HL-60/S4 treated with phorbol 12-myristate 13-acetate at 8.2 ng/mL for 4 days and 3 days (cell line): ENCODE data around the gene PPM1H.

Experiments
- in situ Hi-C: fragments of 300-500 bp; cut with MboI; formaldehyde crosslinking; loops from 2 replicates; pipeline ENCODE4 v1.15.0; 2022; ENCODE audit warnings: low sequenced_read_pairs

PPM1H gene

DNA sequence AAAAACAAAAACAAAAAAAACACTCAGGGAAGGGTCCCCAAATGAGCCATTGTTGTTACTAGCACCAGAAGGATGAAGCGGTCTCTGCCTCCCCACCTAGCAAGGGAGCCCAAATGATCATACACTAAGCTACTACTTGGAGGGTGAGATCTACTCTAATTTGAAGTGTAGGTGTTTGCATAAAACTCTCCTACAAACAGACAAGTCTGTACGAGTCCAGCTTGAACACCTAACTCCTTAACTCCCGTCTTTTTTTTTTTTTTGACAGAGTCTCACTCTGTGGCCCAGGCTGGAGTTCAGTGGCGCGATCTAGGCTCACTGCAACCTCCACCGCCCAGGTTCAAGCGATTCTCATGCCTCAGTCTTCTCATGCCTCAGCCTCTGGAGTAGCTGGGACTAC, 132.6 kb downstream of the PPM1H start:
- in situ Hi-C loops = no loop called here

DNA sequence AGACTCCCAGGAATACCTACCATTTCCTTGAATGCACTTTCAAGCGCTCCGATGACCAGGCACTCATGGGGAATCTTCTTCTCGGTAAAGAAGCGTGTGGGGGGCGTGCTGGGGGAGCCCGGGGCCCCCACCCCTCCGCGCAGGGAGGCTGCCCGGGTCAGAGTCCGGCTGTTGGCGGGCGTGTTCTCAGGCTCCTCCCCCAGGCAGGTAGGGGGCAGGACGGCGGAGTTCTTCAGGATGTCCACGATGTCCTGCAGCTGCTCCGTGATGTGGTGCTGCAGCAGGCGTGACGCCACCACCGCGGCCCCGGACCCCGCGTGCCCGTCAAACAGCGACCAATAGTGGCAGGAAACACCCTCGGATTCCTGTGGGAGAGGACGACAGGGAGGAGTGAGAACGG, 133.2 kb downstream of the PPM1H start:
- in situ Hi-C loops = no loop called here

DNA sequence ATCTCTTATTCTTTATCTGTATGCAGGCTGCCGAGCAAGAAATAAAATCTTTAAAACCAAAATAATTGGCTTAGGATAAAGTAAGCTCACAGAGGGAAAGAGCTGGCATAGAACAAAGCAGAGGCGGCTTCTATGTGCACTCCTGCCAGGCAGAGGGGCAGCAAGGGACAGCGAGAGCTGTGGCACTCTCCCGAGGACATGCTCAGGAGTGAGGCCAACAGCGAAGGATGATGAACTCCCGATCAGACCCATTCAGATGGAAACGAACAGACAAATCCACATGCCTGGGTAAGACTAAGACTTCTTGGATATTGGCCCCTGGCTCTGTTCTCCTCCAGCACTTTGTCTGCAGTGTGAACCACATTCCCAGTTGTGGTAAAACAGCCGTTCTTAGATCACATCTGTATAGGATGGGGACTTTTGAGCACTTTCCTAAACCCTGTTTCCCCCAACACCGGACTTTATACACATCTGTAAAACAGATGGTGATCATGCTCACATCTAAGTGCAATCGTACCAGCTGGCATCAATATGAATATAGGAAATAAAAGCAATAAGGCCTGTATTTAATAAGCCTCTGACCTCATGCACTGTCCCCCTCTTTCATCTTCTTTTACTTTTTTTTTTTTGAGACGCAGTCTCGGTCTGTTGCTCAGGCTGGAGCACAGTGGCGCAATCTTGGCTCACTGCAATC, 134.1 kb downstream of the PPM1H start:
- in situ Hi-C loops = no loop called here

DNA sequence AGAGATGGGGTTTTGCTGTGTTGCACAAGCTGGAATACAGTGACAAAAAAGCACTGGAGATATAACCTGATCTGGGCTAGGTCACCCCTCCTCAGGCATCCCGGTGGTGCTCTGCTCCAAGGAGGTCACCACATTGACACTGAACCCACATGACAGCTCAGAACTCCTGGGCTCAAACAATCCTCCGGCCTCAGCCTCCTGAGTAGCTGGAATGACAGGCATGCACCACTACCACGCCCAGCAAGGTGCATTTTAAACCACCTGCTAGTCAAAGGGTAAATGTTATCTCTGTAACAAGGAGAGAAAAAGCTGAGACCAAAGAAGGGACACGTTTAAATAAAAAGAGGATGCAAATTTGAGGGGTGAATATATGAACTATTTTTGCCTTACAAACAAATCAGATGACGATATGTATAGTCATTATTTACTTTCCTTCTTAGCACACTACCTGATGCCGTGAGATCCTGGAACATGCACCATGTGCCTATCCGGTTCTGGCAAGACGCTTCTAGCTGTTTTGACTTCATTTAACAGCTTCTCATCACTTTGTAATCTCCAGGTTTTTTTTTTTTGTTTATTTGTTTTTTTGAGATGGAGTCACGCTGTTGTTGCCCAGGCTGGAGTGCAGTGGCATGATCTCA, 135.1 kb downstream of the PPM1H start:
- in situ Hi-C loops = loop anchor here (10.0 to 25.0 kb wide), 2 partner anchors 215 to 363 kb away; no protein-coding TSS in a partner anchor

DNA sequence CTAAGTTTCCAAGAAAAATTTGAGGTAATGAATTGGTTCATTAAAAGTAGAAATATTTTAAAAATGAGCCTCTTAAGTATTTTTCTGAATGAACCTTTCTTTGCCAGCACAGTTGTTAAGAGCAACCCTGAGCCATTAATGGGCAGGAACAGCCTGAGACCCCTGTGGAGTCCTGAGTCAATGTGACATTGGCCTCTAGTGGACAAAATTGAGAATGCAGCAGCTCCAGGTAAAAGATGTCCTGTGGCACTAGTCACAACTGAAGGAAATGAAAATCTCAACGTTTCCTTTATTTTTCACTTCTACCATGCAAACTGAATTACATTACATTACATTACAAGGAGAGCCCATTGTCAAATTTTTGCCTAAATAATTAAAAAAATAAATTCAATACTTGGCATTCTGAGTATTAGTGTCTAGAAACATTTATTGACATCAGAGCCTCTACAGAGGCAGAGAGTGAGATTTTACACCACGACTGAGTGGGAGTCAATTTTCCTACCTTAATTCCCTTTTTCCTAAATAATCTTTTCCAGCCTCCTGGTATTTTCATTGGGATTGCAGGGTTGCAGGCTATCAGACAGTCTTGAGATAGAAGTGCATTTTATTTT, 135.7 kb downstream of the PPM1H start:
- in situ Hi-C loops = loop anchor here (10.0 to 25.0 kb wide), 2 partner anchors 214 to 362 kb away; no protein-coding TSS in a partner anchor

DNA sequence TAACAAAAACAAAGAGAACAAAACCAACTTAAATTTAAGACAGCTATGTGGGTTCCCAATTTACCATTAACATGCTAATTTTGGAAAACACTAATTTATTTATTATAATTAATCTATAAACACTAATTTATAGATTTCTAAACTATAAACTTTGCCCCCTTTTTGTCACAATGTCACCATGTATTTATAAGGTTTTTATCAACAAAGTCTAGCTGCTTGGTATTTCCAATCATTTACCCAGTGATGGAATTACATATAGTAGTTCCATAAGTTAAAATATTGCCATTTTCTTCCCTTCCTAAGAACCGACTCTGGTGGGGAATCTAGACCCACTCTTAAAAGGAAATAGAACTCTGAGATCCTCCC, 140.7 kb downstream of the PPM1H start:
- in situ Hi-C loops = loop anchor here (10.0 to 25.0 kb wide), 2 partner anchors 209 to 357 kb away; no protein-coding TSS in a partner anchor

DNA sequence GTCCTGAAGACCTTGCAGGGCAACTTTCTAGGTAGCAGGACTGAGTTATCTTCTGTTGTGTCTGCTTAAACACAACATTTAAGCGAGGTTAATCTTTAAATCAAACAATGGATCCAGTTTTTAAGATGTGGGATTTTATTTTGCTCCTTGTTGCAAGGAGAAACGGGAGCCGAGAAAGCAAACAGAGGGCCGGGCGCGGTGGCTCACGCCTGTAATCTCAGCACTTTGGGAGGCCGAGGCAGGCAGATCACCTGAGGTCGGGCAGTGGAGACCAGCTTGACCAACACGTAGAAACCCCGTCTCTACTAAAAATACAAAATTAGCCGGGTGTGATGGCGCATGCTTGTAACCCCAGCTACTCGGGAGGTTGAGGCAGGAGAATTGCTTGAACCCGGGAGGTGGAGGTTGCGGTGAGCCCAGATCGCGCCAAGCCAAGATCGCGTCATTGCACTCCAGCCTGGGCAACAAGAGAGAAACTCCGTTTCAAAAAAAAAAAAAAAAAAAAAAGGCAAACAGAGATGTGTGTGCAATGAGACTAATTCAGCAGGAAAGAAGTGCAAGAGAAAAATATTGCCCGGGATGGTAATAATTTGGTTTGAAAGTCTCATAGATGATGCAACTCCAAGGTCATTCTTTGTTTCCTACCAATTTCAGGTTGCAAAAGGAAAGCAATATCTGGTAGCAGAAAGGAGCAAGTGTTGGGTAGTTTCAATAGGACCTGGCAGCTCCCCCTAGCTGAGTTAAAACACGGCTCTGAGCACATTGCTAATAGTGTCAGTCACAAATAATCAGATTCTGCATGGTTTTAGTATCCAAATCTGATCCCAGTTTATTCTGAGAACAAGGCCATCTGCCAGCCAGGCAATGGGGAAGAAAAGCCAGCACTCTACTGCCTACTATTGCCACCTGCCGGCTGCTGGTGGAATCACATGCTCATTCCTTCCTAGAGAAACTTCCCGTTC, 141.4 kb downstream of the PPM1H start:
- in situ Hi-C loops = loop anchor here (10.0 to 25.0 kb wide), 2 partner anchors 209 to 356 kb away; no protein-coding TSS in a partner anchor

DNA sequence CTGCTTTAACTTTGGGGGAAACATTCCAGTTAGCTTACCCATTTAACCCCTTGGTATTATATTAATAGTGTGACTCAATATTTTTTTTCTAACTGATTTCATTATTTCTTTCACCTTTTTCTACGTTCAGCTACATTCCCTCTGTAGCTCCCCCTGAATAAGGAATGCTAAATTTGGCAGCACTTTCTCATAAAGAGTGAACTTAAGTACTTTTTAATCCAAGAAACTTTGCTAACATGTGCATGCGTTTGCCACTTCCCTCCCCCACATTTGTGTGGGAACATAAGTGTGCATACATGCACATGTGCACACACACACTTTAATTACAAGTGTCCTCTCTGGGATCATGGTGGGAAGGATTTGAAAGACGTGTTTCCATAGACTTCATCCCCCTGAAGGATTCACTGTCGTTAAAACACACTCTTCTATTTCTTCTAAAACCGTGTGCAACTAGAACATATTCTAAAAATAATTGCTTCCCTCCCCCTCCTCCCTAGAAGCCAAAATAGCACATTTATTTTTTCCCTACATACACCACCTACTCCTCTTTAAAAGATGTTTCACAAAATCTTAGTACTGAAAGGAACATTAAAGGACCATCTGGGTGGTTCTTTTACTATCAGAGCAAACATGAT, 142.6 kb downstream of the PPM1H start:
- in situ Hi-C loops = loop anchor here (10.0 to 25.0 kb wide), 2 partner anchors 208 to 355 kb away; no protein-coding TSS in a partner anchor

DNA sequence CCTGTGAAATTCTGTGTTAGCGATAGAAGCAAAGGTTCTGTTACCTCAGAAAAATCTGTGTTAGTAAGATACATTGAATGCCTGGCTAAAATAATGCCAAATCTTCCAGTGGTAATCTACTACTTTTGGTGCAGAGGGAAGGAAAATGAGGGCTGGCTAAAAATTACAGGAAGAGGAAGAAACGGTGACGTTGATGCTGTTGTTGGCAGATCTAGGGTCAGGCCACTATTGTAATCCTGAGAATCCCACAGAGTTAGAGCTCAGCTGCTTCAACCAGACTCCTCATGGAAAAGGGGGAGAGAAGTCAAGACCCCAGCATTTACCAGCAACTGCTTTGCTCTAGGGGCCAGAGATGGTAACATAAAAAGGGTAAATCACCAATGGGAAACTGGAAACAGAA, 145.1 kb downstream of the PPM1H start:
- in situ Hi-C loops = loop anchor here (10.0 to 25.0 kb wide), 2 partner anchors 205 to 353 kb away; no protein-coding TSS in a partner anchor

DNA sequence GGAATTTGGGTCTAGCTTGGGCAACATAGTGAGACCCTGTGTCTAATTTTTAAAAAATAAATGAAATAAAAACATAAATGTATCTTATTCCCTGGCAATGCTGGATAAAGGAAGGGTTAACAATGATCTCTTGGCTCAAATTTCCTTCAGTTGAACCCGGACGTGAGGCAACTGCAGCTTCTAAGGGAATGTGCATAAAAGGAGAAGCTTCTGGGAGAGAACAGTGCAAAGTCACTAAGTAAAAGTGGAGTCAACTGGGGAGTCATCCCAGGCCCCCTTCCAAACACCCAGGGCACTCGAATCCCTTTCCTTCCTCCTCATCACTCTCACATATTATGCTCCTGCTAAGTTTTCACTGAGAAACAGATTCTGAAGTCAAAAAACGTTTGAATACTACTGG, 147.3 kb downstream of the PPM1H start:
- in situ Hi-C loops = loop anchor here (25.0 kb wide), 1 partner anchor 350 kb away; no protein-coding TSS in a partner anchor

DNA sequence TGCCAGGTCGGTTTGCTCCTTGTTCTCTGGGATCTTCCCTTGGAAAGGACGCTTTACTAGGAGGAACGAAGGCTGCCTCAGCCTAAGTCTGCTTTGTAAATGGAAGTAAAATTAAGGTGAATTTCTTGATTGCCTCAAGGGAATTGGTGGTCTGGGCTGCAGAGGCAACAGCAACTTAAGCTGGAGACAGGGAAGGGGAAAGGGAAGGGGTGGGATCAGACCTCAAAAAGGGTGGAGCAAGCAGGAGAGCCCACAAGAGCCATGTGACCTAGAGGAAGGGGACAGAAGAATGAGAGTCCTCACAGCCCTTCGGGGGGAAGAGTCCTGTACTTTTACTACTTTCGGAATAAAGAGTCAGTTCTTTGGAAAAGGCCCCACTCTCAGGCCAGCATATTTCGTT, 147.9 kb downstream of the PPM1H start:
- in situ Hi-C loops = loop anchor here (25.0 kb wide), 1 partner anchor 350 kb away; no protein-coding TSS in a partner anchor

DNA sequence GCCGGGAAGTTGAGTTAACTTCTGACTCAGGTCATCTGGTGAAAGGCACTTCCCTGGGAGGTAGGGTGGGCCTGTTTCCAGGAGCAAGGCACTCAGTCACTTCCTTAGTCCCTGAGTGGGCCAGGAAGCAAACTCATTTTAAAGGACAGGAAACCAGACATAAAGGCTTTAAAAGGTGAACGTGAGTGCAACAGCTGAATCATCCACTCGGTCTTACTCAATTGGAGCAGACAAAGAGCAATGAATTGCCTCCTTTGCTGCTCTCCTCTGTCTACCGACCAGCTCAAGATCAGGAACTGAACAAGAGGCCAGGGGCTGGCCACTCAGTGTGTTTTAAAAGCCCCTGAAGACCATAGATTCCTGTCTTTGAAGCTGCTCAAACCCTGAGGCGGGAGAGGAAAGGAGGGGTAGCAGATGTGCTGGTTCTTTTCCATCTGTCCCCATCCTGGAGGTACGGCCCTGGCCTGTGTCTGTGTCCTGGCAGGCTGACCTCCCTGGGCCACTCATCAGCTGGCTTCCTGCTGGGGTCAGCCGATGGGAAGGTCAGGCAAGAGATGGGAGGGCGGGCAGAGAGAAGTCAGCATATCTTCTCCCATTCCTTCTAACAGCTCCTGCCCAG, 148.9 kb downstream of the PPM1H start:
- in situ Hi-C loops = loop anchor here (25.0 kb wide), 1 partner anchor 349 kb away; no protein-coding TSS in a partner anchor

DNA sequence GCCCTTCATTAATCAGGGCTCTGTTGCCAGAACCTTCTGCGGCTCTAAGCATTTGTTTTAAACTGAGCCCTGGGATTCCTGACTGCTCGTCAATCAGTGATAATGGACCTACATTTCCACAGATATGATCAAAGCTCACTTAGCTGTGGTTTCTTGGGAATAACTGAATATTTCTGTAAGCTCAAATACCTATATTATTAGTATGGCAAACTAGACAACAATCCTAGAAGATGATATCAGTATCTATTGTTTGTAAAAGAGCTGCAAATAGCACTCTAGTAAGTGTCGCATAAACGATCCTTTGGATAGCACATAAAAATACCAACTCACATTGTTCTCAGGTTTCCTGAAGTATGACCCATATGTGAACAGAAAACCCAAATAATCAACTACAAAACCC, 150.4 kb downstream of the PPM1H start:
- in situ Hi-C loops = loop anchor here (25.0 kb wide), 1 partner anchor 347 kb away; no protein-coding TSS in a partner anchor

DNA sequence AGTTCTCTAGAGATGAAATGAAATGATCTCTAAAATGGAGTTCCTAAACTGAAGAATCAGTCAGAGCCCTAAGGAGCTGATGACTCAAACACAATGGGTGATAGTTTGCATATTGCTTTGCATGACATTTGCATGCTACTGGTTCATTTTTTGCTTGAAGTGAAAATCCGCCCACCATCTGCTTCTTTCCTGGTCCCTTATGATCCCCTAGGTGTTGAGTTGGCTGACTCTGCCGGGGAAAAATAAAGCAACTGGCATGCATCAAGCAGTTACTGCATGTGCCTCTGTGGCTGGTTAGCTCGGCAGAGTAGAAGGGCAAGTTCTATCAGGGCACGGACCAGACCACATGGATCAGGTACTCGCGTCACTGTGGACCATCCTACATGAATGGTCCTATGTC, 151.1 kb downstream of the PPM1H start:
- in situ Hi-C loops = loop anchor here (25.0 kb wide), 1 partner anchor 347 kb away; no protein-coding TSS in a partner anchor

DNA sequence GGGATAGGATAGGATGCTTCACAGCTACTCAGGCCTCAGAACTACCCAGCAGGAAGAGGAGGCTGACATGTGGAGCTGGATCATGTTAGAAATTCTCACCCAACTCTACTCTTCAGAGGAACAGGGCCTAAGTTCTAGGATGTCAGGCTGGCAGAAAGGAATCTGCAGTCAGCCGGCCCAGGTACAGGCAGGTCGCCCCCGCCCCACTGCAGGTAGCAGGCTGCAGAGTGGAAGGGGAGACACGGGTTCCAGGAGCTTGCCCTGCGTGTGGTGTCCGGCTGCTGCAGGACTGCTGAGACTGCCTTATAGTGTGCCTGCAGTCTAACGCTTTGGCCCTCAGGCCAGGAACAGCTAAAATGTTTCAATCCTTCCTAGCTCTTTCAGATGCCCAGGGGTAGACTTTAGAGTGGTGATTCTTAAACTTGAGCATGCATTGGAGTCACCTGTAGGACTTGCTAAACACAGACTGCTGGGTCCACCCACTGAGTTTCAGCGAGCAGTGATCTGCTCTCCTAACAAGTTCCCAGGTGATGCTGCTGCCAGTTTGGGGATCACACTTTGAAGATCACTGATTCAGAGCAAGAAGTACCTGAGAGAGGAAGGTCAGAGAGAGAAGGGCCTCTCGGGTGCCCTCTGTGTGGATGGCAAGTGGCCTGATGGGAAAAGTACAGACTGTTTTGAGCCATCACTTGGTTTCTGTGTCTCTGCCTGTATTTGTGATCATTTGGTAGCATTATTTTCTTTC, 153.6 kb downstream of the PPM1H start:
- in situ Hi-C loops = loop anchor here (25.0 kb wide), 1 partner anchor 344 kb away; no protein-coding TSS in a partner anchor

DNA sequence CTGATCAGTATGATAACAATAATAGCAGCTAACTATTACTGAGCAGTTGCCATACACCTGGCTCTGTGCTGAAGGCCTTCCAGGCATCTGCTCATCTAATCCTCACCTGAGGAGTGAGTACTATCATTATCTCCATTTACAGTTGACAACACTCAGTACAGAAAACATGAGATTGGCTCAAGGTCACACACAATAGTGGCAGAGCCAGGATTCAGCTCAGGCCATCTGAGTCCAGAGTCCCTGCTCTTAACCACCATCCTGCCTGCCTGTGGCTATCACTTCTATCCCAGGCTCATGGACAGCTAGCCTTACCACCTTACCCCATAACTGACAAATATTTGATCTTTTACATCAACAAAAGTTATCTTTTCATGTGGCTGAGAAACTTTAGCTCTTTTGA, 155.5 kb downstream of the PPM1H start:
- in situ Hi-C loops = loop anchor here (25.0 kb wide), 1 partner anchor 342 kb away; no protein-coding TSS in a partner anchor

DNA sequence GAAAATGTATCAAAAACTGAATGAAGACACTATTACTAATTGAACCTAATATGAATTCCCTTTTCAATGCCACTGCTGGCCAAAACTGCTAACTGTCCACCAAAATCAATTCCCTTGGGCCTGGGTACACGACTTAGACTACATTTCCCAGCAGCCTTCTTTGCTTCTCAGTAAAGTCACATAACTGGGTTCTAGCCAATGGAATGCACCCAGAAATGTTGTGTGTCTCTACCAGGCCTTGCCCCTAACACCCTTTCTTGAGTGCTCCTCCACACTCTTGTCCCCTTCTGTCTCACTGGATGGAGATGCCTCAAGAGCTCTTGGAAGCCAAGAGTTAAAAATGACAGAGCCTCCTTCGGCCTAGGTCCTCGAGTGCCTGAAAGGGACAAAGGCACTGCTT, 156.8 kb downstream of the PPM1H start:
- in situ Hi-C loops = loop anchor here (25.0 kb wide), 1 partner anchor 341 kb away; no protein-coding TSS in a partner anchor

DNA sequence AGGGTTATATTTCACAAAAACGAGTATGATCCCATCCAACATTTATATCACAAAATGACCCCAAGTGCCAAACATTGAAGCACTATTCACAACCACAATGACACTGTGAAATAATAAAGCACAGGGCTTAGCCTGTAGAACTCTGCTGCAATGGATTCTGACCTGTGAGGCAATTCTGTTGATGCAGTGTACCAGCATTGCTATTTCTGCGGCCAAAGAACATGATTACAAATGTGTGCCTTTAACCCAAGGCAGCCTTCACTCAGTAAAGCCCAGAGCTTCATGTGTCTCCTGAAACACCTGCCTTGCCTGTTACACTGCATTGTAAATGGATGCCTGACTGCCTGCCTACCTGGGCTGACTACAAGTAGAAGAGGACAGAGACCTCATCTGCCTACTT, 158.0 kb downstream of the PPM1H start:
- in situ Hi-C loops = loop anchor here (25.0 kb wide), 1 partner anchor 340 kb away; no protein-coding TSS in a partner anchor
